ENCODE results near the gene GMDS.

DNA sequence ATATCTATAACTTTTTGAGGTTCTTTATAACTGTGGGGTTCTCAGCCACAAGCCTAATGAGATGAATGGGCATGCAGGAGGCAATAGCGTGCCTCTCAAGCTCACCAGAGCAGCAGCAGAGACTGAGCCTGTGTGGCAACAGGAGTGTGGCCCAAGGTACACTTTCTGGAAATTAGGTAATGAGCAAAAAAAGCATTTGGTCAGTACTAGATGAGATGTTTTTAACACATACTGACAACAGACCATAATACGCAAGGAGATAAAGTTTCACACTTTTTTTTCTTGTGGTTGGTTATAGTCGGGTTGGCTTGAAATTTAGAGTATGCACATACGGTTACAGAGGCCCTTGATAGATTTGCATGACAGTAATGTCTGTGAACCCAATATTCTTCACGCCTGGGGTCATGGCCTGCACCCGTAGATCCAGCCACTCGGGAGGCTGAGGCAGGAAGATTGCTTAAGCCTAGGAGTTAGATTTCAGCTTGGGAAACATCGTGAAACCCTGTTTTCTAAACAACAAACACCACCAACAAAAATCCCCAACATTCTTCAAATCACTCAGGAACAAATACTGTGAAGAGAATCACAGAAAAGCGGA, 300.1 kb downstream of the GMDS start:
- no peak for TF ChIP-seq POLR2A (IDR thresholded peaks at IDR 0.05)
- TF ChIP-seq, protein P1, sequence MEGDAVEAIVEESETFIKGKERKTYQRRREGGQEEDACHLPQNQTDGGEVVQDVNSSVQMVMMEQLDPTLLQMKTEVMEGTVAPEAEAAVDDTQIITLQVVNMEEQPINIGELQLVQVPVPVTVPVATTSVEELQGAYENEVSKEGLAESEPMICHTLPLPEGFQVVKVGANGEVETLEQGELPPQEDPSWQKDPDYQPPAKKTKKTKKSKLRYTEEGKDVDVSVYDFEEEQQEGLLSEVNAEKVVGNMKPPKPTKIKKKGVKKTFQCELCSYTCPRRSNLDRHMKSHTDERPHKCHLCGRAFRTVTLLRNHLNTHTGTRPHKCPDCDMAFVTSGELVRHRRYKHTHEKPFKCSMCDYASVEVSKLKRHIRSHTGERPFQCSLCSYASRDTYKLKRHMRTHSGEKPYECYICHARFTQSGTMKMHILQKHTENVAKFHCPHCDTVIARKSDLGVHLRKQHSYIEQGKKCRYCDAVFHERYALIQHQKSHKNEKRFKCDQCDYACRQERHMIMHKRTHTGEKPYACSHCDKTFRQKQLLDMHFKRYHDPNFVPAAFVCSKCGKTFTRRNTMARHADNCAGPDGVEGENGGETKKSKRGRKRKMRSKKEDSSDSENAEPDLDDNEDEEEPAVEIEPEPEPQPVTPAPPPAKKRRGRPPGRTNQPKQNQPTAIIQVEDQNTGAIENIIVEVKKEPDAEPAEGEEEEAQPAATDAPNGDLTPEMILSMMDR (IDR thresholded peaks at IDR 0.05) = no peak

Data from heart left ventricle (tissue), 13 donors.